Progenitor cell of endocrine pancreas (in vitro differentiated cells): Measurements from ENCODE around the gene VTA1. TPM values are rescaled to one million over a fixed set of nuclear protein-coding genes. Genes with fewer than 3 reads are reported as not detected.

Source experiments
- DNase-seq: peaks from one replicate; pipeline ENCODE4 v3.0.0; 2021; ENCODE audit warnings: low spot score; ENCODE audit not compliant: unreplicated experiment
- H3K27ac Mint-ChIP-seq: 2 replicates; pipeline ENCODE4 v1.8.0; 2021; ENCODE audit warnings: mild to moderate bottlenecking, moderate library complexity, mixed read lengths
- H3K27me3 Mint-ChIP-seq: 2 replicates; pipeline ENCODE4 v1.8.0; 2021; ENCODE audit warnings: mixed read lengths
- H3K36me3 Mint-ChIP-seq: 2 replicates; pipeline ENCODE4 v1.8.0; 2022; ENCODE audit warnings: mixed read lengths; ENCODE audit not compliant: insufficient read depth
- H3K4me1 Mint-ChIP-seq: 2 replicates; pipeline ENCODE4 v1.8.0; 2021; ENCODE audit warnings: low read depth, mixed read lengths
- H3K4me3 Mint-ChIP-seq: 2 replicates; pipeline ENCODE4 v1.8.0; 2021; ENCODE audit warnings: low read depth, mild to moderate bottlenecking, moderate library complexity, mixed read lengths
- H3K9me3 Mint-ChIP-seq: 2 replicates; pipeline ENCODE4 v1.8.0; 2021; ENCODE audit warnings: low read depth, mixed read lengths
- CTCF ChIP-seq: fragments of 200-600 bp; sonication (generic); IDR thresholded peaks from one replicate; pipeline ENCODE4 v1.5.0; 2021; ENCODE audit warnings: antibody characterized with exemption, mild to moderate bottlenecking; ENCODE audit not compliant: unreplicated experiment
- total RNA-seq: library from RNA; stranded (reverse); gene quantifications from 2 replicates; pipeline ENCODE4 v1.2.1, GENCODE V29; 2021

The VTA1 gene
- total RNA-seq, 1 donor from 2014 or later = 49.6 TPM

GRCh38 chr6:142172758-142173157, 25.7 kb downstream of the VTA1 start:
- TF ChIP-seq CTCF = no peak
- no peaks in the 10 kb centered on the region for H3K27me3 Mint-ChIP-seq
- no peak for DNase-seq
- no peaks in the 10 kb centered on the region for H3K4me1 Mint-ChIP-seq
- peaks cover 4% of the 10 kb centered on the region for H3K9me3 Mint-ChIP-seq
- H3K4me3 Mint-ChIP-seq = no peak overlapping the region
- H3K27ac Mint-ChIP-seq = peak overlapping the region; percentile 4
- H3K36me3 Mint-ChIP-seq = peaks cover 32% of the 10 kb centered on the region

GRCh38 chr6:142173980-142174379, 26.9 kb downstream of the VTA1 start:
- Mint-ChIP-seq H3K27ac (no peak overlapping the region), H3K36me3 (peaks cover 37% of the 10 kb centered on the region), H3K4me1 (no peaks in the 10 kb centered on the region), H3K9me3 (peaks cover 10% of the 10 kb centered on the region), H3K4me3 (no peak overlapping the region), H3K27me3 (no peaks in the 10 kb centered on the region)
- no peak for DNase-seq
- no peak for TF ChIP-seq CTCF

- no peak for DNase-seq
- TF ChIP-seq CTCF = no peak
- Mint-ChIP-seq H3K4me1 (no peaks in the 10 kb centered on the region), H3K9me3 (peaks cover 10% of the 10 kb centered on the region), H3K36me3 (peaks cover 37% of the 10 kb centered on the region), H3K4me3 (no peak overlapping the region), H3K27me3 (no peaks in the 10 kb centered on the region), H3K27ac (no peak overlapping the region)
Measured at GRCh38 chr6:142174703-142175102, 27.6 kb downstream of the VTA1 start.

- Mint-ChIP-seq H3K27ac (no peak overlapping the region), H3K4me1 (no peaks in the 10 kb centered on the region), H3K9me3 (peaks cover 10% of the 10 kb centered on the region), H3K27me3 (no peaks in the 10 kb centered on the region), H3K36me3 (peaks cover 34% of the 10 kb centered on the region), H3K4me3 (no peak overlapping the region)
- no peak for DNase-seq
- no peak for TF ChIP-seq CTCF
Measured at GRCh38 chr6:142178129-142178528, 31.1 kb downstream of the VTA1 start.

- no peak for DNase-seq
- no peak overlapping the region for H3K4me3 Mint-ChIP-seq
- H3K36me3 Mint-ChIP-seq = peaks cover 19% of the 10 kb centered on the region
- TF ChIP-seq CTCF = no peak
- H3K27ac Mint-ChIP-seq = no peak overlapping the region
- H3K4me1 Mint-ChIP-seq = peaks cover 5% of the 10 kb centered on the region
- peaks cover 10% of the 10 kb centered on the region for H3K9me3 Mint-ChIP-seq
- no peaks in the 10 kb centered on the region for H3K27me3 Mint-ChIP-seq
Measured at GRCh38 chr6:142182004-142182403, 34.9 kb downstream of the VTA1 start.
